Hepatocyte (in vitro differentiated cells): ENCODE measurements around the gene DLGAP4. TPM values are rescaled to one million over a fixed set of nuclear protein-coding genes. Genes with fewer than 3 reads are reported as not detected.

ENCODE experiments used
- DNase-seq: peaks from one replicate; pipeline ENCODE4 v3.0.0-alpha.2; 2016; ENCODE audit warnings: low spot score
- H2AFZ ChIP-seq: fragments of 200-600 bp; sonication (generic); 2 replicates; pipeline ENCODE4 v1.6.0; 2016; ENCODE audit warnings: antibody characterized with exemption, mild to moderate bottlenecking
- H3K27ac ChIP-seq: fragments of 200-600 bp; sonication (generic); 2 replicates; pipeline ENCODE4 v1.5.1; 2016; ENCODE audit warnings: mild to moderate bottlenecking
- H3K27me3 ChIP-seq: fragments of 200-600 bp; sonication (generic); 2 replicates; pipeline ENCODE4 v1.6.1; 2016
- H3K36me3 ChIP-seq: fragments of 200-600 bp; sonication (generic); replicated peaks from 2 replicates; pipeline ENCODE4 v1.5.1; 2016; ENCODE audit warnings: low read depth; ENCODE audit not compliant: insufficient read depth
- H3K4me1 ChIP-seq: fragments of 200-600 bp; sonication (generic); 2 replicates; pipeline ENCODE4 v1.5.1; 2016; ENCODE audit warnings: mild to moderate bottlenecking, moderate library complexity; ENCODE audit not compliant: insufficient read depth
- H3K4me2 ChIP-seq: fragments of 200-600 bp; sonication (generic); 2 replicates; pipeline ENCODE4 v1.6.0; 2016
- H3K4me3 ChIP-seq: fragments of 200-600 bp; sonication (generic); 2 replicates; pipeline ENCODE4 v1.5.1; 2016; ENCODE audit warnings: mild to moderate bottlenecking
- H3K79me2 ChIP-seq: fragments of 200-600 bp; sonication (generic); 2 replicates; pipeline ENCODE4 v1.6.0; 2017; ENCODE audit warnings: mild to moderate bottlenecking
- H3K9me2 ChIP-seq: fragments of 200-600 bp; sonication (generic); replicated peaks from 2 replicates; pipeline ENCODE4 v1.6.0; 2017; ENCODE audit warnings: mild to moderate bottlenecking; ENCODE audit not compliant: insufficient read depth
- H3K9me3 ChIP-seq: fragments of 200-600 bp; sonication (generic); 2 replicates; pipeline ENCODE4 v1.5.1; 2016; ENCODE audit warnings: low read depth, mild to moderate bottlenecking
- H4K20me1 ChIP-seq: fragments of 200-600 bp; sonication (generic); 2 replicates; pipeline ENCODE4 v1.6.0; 2016; ENCODE audit warnings: mild to moderate bottlenecking; ENCODE audit not compliant: insufficient read depth, poor library complexity, severe bottlenecking
- CTCF ChIP-seq: fragments of 200-600 bp; sonication (generic); IDR thresholded peaks from 2 replicates; pipeline ENCODE4 v1.5.1; 2016; ENCODE audit warnings: antibody characterized with exemption, mild to moderate bottlenecking; ENCODE audit not compliant: poor library complexity
- EZH2 ChIP-seq: fragments of 200-600 bp; sonication (generic); IDR thresholded peaks from 2 replicates; pipeline ENCODE4 v1.6.1; 2016; ENCODE audit warnings: antibody characterized with exemption, mild to moderate bottlenecking, borderline replicate concordance
- EZH2phosphoT487 ChIP-seq: fragments of 200-600 bp; sonication (generic); IDR thresholded peaks from one replicate; pipeline ENCODE4 v1.6.1; 2018; ENCODE audit warnings: antibody characterized with exemption, mild to moderate bottlenecking, low read depth, moderate library complexity; ENCODE audit not compliant: unreplicated experiment, severe bottlenecking
- WGBS: methylation state at CpG from one replicate; pipeline ENCODE4 v1.1.6; 2016; ENCODE audit warnings: low lambda C conversion rate; ENCODE audit errors: missing lambda C conversion rate; 5-methylcytosine and 5-hydroxymethylcytosine counted together
- polyA plus RNA-seq: library from polyadenylated mRNA; unstranded; fragments of >200 nt; fragmentation: Nextera tagmentation; extraction: Ambion mirVana; gene quantifications from 2 replicates; pipeline ENCODE4 v1.2.1, GENCODE V29; 2016
- total RNA-seq: library from RNA; depleted of rRNA; stranded (reverse); fragments of >200 nt; gene quantifications from 2 replicates; pipeline ENCODE4 v1.2.3, GENCODE V29; 2014

Gene DLGAP4
- total and polyA plus RNA-seq, 2 experiments from 2014 or later: 16.5 to 39.4 TPM

- Histone ChIP-seq H2AFZ (no peak overlapping the region), H3K9me3 (no peaks in the 10 kb centered on the region), H3K4me1 (peaks cover 51% of the 10 kb centered on the region), H3K79me2 (peaks cover 100% of the 10 kb centered on the region), H3K36me3 (no peaks in the 10 kb centered on the region), H3K27me3 (no peaks in the 10 kb centered on the region), H4K20me1 (peaks cover 98% of the 10 kb centered on the region), H3K27ac (peak overlapping the region; percentile 47), H3K4me2 (peak overlapping the region; percentile 61), H3K9me2 (no peaks in the 10 kb centered on the region), H3K4me3 (no peak overlapping the region)
- TF ChIP-seq EZH2: no peak
- TF ChIP-seq EZH2phosphoT487: no peak
- no peak for TF ChIP-seq CTCF
- DNase-seq: no peak
- 93% methylated on average over 9 of the region's 9 CpGs for WGBS
Observed at GRCh38 chr20:36471885-36472636, 165.9 kb downstream of the DLGAP4 start.

DNA sequence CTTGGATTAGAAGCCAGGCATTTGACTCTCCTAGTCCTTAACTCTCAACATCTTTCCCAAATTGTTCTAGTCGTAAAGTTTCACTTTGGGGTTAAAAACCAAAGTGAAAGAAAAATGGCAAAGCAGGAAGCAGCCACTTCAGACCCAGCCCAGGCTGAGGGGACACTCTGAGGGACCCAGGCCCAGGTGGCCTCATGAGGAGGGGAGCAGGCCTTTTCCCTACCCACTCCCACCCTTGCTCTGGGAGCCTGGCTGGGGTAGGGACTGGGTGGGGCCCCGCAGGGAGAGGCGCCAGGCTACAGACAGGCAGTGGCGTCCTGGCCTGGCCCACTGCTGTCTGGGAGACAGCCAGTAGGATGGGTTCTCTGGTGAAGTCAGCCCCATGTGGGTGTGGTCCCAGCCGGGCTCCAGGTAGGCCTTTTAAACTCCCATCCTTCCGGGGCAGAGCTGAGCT is 166.5 kb downstream of the DLGAP4 start:
- no peaks in the 10 kb centered on the region for H3K27me3 ChIP-seq
- H3K36me3 ChIP-seq: no peaks in the 10 kb centered on the region
- peaks cover 98% of the 10 kb centered on the region for H4K20me1 ChIP-seq
- no peak overlapping the region for H2AFZ ChIP-seq
- no peaks in the 10 kb centered on the region for H3K9me2 ChIP-seq
- H3K9me3 ChIP-seq: no peaks in the 10 kb centered on the region
- DNase-seq: peak; percentile 75
- H3K4me3 ChIP-seq: no peak overlapping the region
- WGBS: 43% methylated on average over 6 of the region's 6 CpGs
- H3K4me1 ChIP-seq: peaks cover 45% of the 10 kb centered on the region
- TF ChIP-seq EZH2 (no peak), EZH2phosphoT487 (no peak), CTCF (no peak)
- peak overlapping the region; percentile 47 for H3K27ac ChIP-seq
- peaks cover 100% of the 10 kb centered on the region for H3K79me2 ChIP-seq
- peak overlapping the region; percentile 61 for H3K4me2 ChIP-seq

- peak overlapping the region; percentile 61 for H3K4me2 ChIP-seq
- H3K9me3 ChIP-seq: no peaks in the 10 kb centered on the region
- TF ChIP-seq CTCF (no peak), EZH2phosphoT487 (no peak), EZH2 (no peak)
- H3K36me3 ChIP-seq: no peaks in the 10 kb centered on the region
- H3K4me1 ChIP-seq: peaks cover 40% of the 10 kb centered on the region
- 78% methylated on average over 2 of the region's 2 CpGs for WGBS
- no peak for DNase-seq
- H3K27ac ChIP-seq: peak overlapping the region; percentile 42
- no peaks in the 10 kb centered on the region for H3K27me3 ChIP-seq
- no peak overlapping the region for H3K4me3 ChIP-seq
- no peak overlapping the region for H2AFZ ChIP-seq
- no peaks in the 10 kb centered on the region for H3K9me2 ChIP-seq
- peaks cover 100% of the 10 kb centered on the region for H3K79me2 ChIP-seq
- peaks cover 98% of the 10 kb centered on the region for H4K20me1 ChIP-seq
Observed at GRCh38 chr20:36473164-36473563, 167.0 kb downstream of the DLGAP4 start.
